ENCODE measurements around the gene SCG2. TPM values are rescaled to one million over a fixed set of nuclear protein-coding genes. Genes with fewer than 3 reads are reported as not detected.

Gene SCG2
- total RNA-seq, 2 experiments from 2014 or later: not detected

- DNase-seq: no peak
- Mint-ChIP-seq H3K36me3 (no peaks in the 10 kb centered on the region), H3K27ac (no peak overlapping the region), H3K4me3 (no peak overlapping the region), H3K27me3 (no peaks in the 10 kb centered on the region), H3K4me1 (ENCODE audit: low read depth) (no peaks in the 10 kb centered on the region), H3K9me3 (no peaks in the 10 kb centered on the region)
- intact Hi-C loops (cut with micrococcal nuclease): no loop called here
- ChIA-PET CTCF (no interaction called here), POLR2A (no interaction called here)
Measured at GRCh38 chr2:223626716-223627115, 24.6 kb upstream of the SCG2 start.

- intact Hi-C loops (cut with micrococcal nuclease): no loop called here
- H3K9me3 Mint-ChIP-seq: no peaks in the 10 kb centered on the region
- no peak for DNase-seq
- H3K27ac Mint-ChIP-seq: no peak overlapping the region
- CTCF ChIA-PET: no interaction called here
- no peaks in the 10 kb centered on the region for H3K27me3 Mint-ChIP-seq
- H3K4me1 Mint-ChIP-seq (ENCODE audit: low read depth): no peaks in the 10 kb centered on the region
- H3K4me3 Mint-ChIP-seq: no peak overlapping the region
- H3K36me3 Mint-ChIP-seq: no peaks in the 10 kb centered on the region
- POLR2A ChIA-PET: no interaction called here
Measured at GRCh38 chr2:223625652-223626051, 23.5 kb upstream of the SCG2 start.

- ChIA-PET CTCF (no interaction called here), POLR2A (no interaction called here)
- Mint-ChIP-seq H3K27ac (no peak overlapping the region), H3K4me1 (ENCODE audit: low read depth) (no peaks in the 10 kb centered on the region), H3K27me3 (no peaks in the 10 kb centered on the region), H3K4me3 (no peak overlapping the region), H3K9me3 (no peaks in the 10 kb centered on the region), H3K36me3 (no peaks in the 10 kb centered on the region)
- intact Hi-C loops (cut with micrococcal nuclease): no loop called here
- DNase-seq: no peak
Measured at GRCh38 chr2:223621901-223622300, 19.7 kb upstream of the SCG2 start.

- Mint-ChIP-seq H3K9me3 (no peaks in the 10 kb centered on the region), H3K4me3 (no peak overlapping the region), H3K27me3 (peaks cover 1% of the 10 kb centered on the region), H3K36me3 (no peaks in the 10 kb centered on the region), H3K27ac (no peak overlapping the region), H3K4me1 (ENCODE audit: low read depth) (no peaks in the 10 kb centered on the region)
- POLR2A ChIA-PET: no interaction called here
- CTCF ChIA-PET: interaction anchor here (1.2 kb wide), 1 partner anchor 160 kb away, joined by 3 read pairs; no protein-coding TSS in a partner anchor
- DNase-seq: no peak
- intact Hi-C loops (cut with micrococcal nuclease): no loop called here
Measured at GRCh38 chr2:223619486-223620129, 17.4 kb upstream of the SCG2 start.

- POLR2A ChIA-PET: no interaction called here
- intact Hi-C loops (cut with micrococcal nuclease): no loop called here
- CTCF ChIA-PET: interaction anchor here (0.6 to 1.2 kb wide), 2 partner anchors 159 to 647 kb away, joined by 3 read pairs; no protein-coding TSS in a partner anchor
- H3K4me3 Mint-ChIP-seq: no peak overlapping the region
- no peaks in the 10 kb centered on the region for H3K4me1 Mint-ChIP-seq (ENCODE audit: low read depth)
- H3K27ac Mint-ChIP-seq: no peak overlapping the region
- H3K36me3 Mint-ChIP-seq: no peaks in the 10 kb centered on the region
- DNase-seq: no peak
- no peaks in the 10 kb centered on the region for H3K9me3 Mint-ChIP-seq
- peaks cover 13% of the 10 kb centered on the region for H3K27me3 Mint-ChIP-seq
Measured at GRCh38 chr2:223618172-223619035, 16.2 kb upstream of the SCG2 start.

GRCh38 chr2:223614534-223614933 lies 12.4 kb upstream of the SCG2 start:
- H3K4me3 Mint-ChIP-seq: no peak overlapping the region
- peaks cover 26% of the 10 kb centered on the region for H3K27me3 Mint-ChIP-seq
- POLR2A ChIA-PET: no interaction called here

GRCh38 chr2:223613017-223613950 lies 11.1 kb upstream of the SCG2 start:
- no peaks in the 10 kb centered on the region for H3K4me1 Mint-ChIP-seq (ENCODE audit: low read depth)
- no peak overlapping the region for H3K4me3 Mint-ChIP-seq
- intact Hi-C loops (cut with micrococcal nuclease): no loop called here
- peaks cover 26% of the 10 kb centered on the region for H3K27me3 Mint-ChIP-seq
- H3K27ac Mint-ChIP-seq: no peak overlapping the region
- POLR2A ChIA-PET: no interaction called here
- H3K36me3 Mint-ChIP-seq: no peaks in the 10 kb centered on the region
- no peaks in the 10 kb centered on the region for H3K9me3 Mint-ChIP-seq
- no peak for DNase-seq
- CTCF ChIA-PET: no interaction called here

More at GRCh38 chr2:223614534-223614933, 12.4 kb upstream of the SCG2 start:
- no peak overlapping the region for H3K27ac Mint-ChIP-seq
- H3K4me1 Mint-ChIP-seq (ENCODE audit: low read depth): no peaks in the 10 kb centered on the region
- intact Hi-C loops (cut with micrococcal nuclease): no loop called here
- no peaks in the 10 kb centered on the region for H3K9me3 Mint-ChIP-seq
- H3K36me3 Mint-ChIP-seq: no peaks in the 10 kb centered on the region
- CTCF ChIA-PET: no interaction called here
- no peak for DNase-seq

- intact Hi-C loops (cut with micrococcal nuclease): no loop called here
- Mint-ChIP-seq H3K36me3 (no peaks in the 10 kb centered on the region), H3K4me3 (no peak overlapping the region), H3K9me3 (no peaks in the 10 kb centered on the region), H3K27ac (no peak overlapping the region), H3K4me1 (ENCODE audit: low read depth) (no peaks in the 10 kb centered on the region), H3K27me3 (peaks cover 26% of the 10 kb centered on the region)
- POLR2A ChIA-PET: no interaction called here
- DNase-seq: no peak
- CTCF ChIA-PET: no interaction called here
Measured at GRCh38 chr2:223612501-223612900, 10.3 kb upstream of the SCG2 start.

- Mint-ChIP-seq H3K36me3 (no peaks in the 10 kb centered on the region), H3K4me3 (no peak overlapping the region), H3K4me1 (ENCODE audit: low read depth) (no peaks in the 10 kb centered on the region), H3K27ac (no peak overlapping the region), H3K27me3 (peaks cover 26% of the 10 kb centered on the region), H3K9me3 (no peaks in the 10 kb centered on the region)
- CTCF ChIA-PET: no interaction called here
- DNase-seq: no peak
- intact Hi-C loops (cut with micrococcal nuclease): no loop called here
- POLR2A ChIA-PET: no interaction called here
Measured at GRCh38 chr2:223611061-223611460, 8.9 kb upstream of the SCG2 start.

- Mint-ChIP-seq H3K4me1 (ENCODE audit: low read depth) (no peaks in the 10 kb centered on the region), H3K27me3 (peaks cover 5% of the 10 kb centered on the region), H3K27ac (no peak overlapping the region), H3K9me3 (no peaks in the 10 kb centered on the region), H3K4me3 (no peak overlapping the region), H3K36me3 (no peaks in the 10 kb centered on the region)
- POLR2A ChIA-PET: no interaction called here
- DNase-seq: no peak
- intact Hi-C loops (cut with micrococcal nuclease): no loop called here
- CTCF ChIA-PET: no interaction called here
Measured at GRCh38 chr2:223607476-223607875, 5.3 kb upstream of the SCG2 start.

GRCh38 chr2:223606946-223607345 lies 4.8 kb upstream of the SCG2 start:
- no peak overlapping the region for H3K27ac Mint-ChIP-seq
- POLR2A ChIA-PET: no interaction called here
- no peak overlapping the region for H3K4me3 Mint-ChIP-seq
- DNase-seq: no peak
- H3K4me1 Mint-ChIP-seq (ENCODE audit: low read depth): no peaks in the 10 kb centered on the region
- no peaks in the 10 kb centered on the region for H3K9me3 Mint-ChIP-seq
- H3K36me3 Mint-ChIP-seq: no peaks in the 10 kb centered on the region
- CTCF ChIA-PET: no interaction called here
- intact Hi-C loops (cut with micrococcal nuclease): no loop called here
- H3K27me3 Mint-ChIP-seq: peaks cover 3% of the 10 kb centered on the region

- Mint-ChIP-seq H3K27me3 (peaks cover 1% of the 10 kb centered on the region), H3K27ac (no peak overlapping the region), H3K4me3 (no peak overlapping the region), H3K36me3 (no peaks in the 10 kb centered on the region), H3K9me3 (no peaks in the 10 kb centered on the region), H3K4me1 (ENCODE audit: low read depth) (no peaks in the 10 kb centered on the region)
- CTCF ChIA-PET: no interaction called here
- POLR2A ChIA-PET: no interaction called here
- intact Hi-C loops (cut with micrococcal nuclease): loop anchor here (5.0 kb wide), 1 partner anchor 632 kb away; no protein-coding TSS in a partner anchor
- no peak for DNase-seq
Measured at GRCh38 chr2:223604231-223604630, 2.1 kb upstream of the SCG2 start.

All from activated CD4-positive, alpha-beta memory T cell treated with anti-CD3 and anti-CD28 coated beads for 36 hours (primary cell).